Mucosa of descending colon (tissue), 3 donors: ENCODE measurements around the gene PSMB7. TPM values are rescaled to one million over a fixed set of nuclear protein-coding genes. Genes with fewer than 3 reads are reported as not detected.

ENCODE experiments used
- ATAC-seq: fragments of 200-7000 bp; cut with Tn5 transposase; one replicate; pipeline ENCODE4 v1.9.1; 2020; ENCODE audit warnings: mild to moderate bottlenecking, moderate library complexity
- DNase-seq, 3 donors: peaks; one replicate each; pipeline ENCODE4 v3.0.0-alpha.2; 2020
- H3K36me3 ChIP-seq: fragments of 200-600 bp; one replicate; pipeline ENCODE4 v1.8.0; 2021; ENCODE audit warnings: low read depth, mild to moderate bottlenecking
- H3K4me1 ChIP-seq: fragments of 200-600 bp; one replicate; pipeline ENCODE4 v1.8.0; 2021; ENCODE audit warnings: low read depth, mild to moderate bottlenecking
- H3K4me3 ChIP-seq: fragments of 200-600 bp; one replicate; pipeline ENCODE4 v1.8.0; 2021; ENCODE audit warnings: mild to moderate bottlenecking
- H3K9me3 ChIP-seq: fragments of 200-600 bp; one replicate; pipeline ENCODE4 v1.8.0; 2021; ENCODE audit warnings: mild to moderate bottlenecking
- CTCF ChIP-seq: fragments of 200-600 bp; IDR thresholded peaks from one replicate; pipeline ENCODE4 v1.8.0; 2022; ENCODE audit warnings: antibody characterized with exemption, mild to moderate bottlenecking
- intact Hi-C, 2 donors: fragments of 100-400 bp; cut with DNase I in 1 of 2; cut with micrococcal nuclease in 1 of 2; formaldehyde crosslinking; loops; one replicate each; pipeline versions ENCODE4 v1.11.0 to v1.11.1; 2022; cut with DNase I, micrococcal nuclease
- total RNA-seq, 3 donors: library from RNA; stranded (reverse); fragmentation: NEBNext Ultra II Directional in 2 of 3; extraction: Animal tissue kit (Norgen Biotek cat#: 25700) in 2 of 3; gene quantifications; one replicate each; pipeline versions ENCODE4 v1.2.1 to v1.2.4, GENCODE V29; 2021 to 2023
- donor health status: DM: no; HTN: no; CAD: no; lungs with moderate emphysema.
- donor health status: DM: no; HTN: no; CAD: no.
- donor health status: DM: no; HTN: yes; CAD: no.

The PSMB7 gene
- total RNA-seq, 3 donors from 2014 or later, result 83.6 to 120 (median 92.3) TPM

GRCh38 chr9:124326378-124326777, 88.9 kb downstream of the PSMB7 start:
- DNase-seq (no peak), ATAC-seq (no peak)
- TF ChIP-seq CTCF, result no peak
- Histone ChIP-seq H3K36me3 (no peaks in the 10 kb centered on the region), H3K4me1 (no peaks in the 10 kb centered on the region), H3K9me3 (no peaks in the 10 kb centered on the region), H3K4me3 (no peak overlapping the region)
- intact Hi-C loops, result no loop called here

- Histone ChIP-seq H3K4me3 (no peak overlapping the region), H3K9me3 (no peaks in the 10 kb centered on the region), H3K36me3 (no peaks in the 10 kb centered on the region), H3K4me1 (no peaks in the 10 kb centered on the region)
- no peak for ATAC-seq
- no peak for DNase-seq
- intact Hi-C loops, result no loop called here
- no peak for TF ChIP-seq CTCF
Observed at GRCh38 chr9:124325816-124326215, 89.4 kb downstream of the PSMB7 start.

GRCh38 chr9:124323904-124324303, 91.3 kb downstream of the PSMB7 start:
- Histone ChIP-seq H3K9me3 (no peaks in the 10 kb centered on the region), H3K4me1 (no peaks in the 10 kb centered on the region), H3K36me3 (no peaks in the 10 kb centered on the region), H3K4me3 (no peak overlapping the region)
- intact Hi-C loops, result loop anchor here in 1 of 2 donors (5.0 kb wide), 1 partner anchor 197 kb away; no protein-coding TSS in a partner anchor
- ATAC-seq, result no peak
- DNase-seq, result no peak
- TF ChIP-seq CTCF, result no peak

GRCh38 chr9:124322618-124323432, 92.4 kb downstream of the PSMB7 start:
- intact Hi-C loops, result loop anchor here in 1 of 2 donors (5.0 kb wide), 1 partner anchor 196 kb away; no protein-coding TSS in a partner anchor
- Histone ChIP-seq H3K4me3 (no peak overlapping the region), H3K36me3 (no peaks in the 10 kb centered on the region), H3K9me3 (no peaks in the 10 kb centered on the region), H3K4me1 (no peaks in the 10 kb centered on the region)
- DNase-seq (no peak), ATAC-seq (no peak)
- TF ChIP-seq CTCF, result no peak

GRCh38 chr9:124321935-124322334, 93.3 kb downstream of the PSMB7 start:
- Histone ChIP-seq H3K36me3 (no peaks in the 10 kb centered on the region), H3K4me3 (no peak overlapping the region), H3K4me1 (no peaks in the 10 kb centered on the region), H3K9me3 (no peaks in the 10 kb centered on the region)
- DNase-seq (no peak), ATAC-seq (no peak)
- no peak for TF ChIP-seq CTCF
- intact Hi-C loops, result loop anchor here in 1 of 2 donors (5.0 kb wide), 1 partner anchor 195 kb away; no protein-coding TSS in a partner anchor
